ENCODE data around the gene NEDD9.

The NEDD9 gene

DNA sequence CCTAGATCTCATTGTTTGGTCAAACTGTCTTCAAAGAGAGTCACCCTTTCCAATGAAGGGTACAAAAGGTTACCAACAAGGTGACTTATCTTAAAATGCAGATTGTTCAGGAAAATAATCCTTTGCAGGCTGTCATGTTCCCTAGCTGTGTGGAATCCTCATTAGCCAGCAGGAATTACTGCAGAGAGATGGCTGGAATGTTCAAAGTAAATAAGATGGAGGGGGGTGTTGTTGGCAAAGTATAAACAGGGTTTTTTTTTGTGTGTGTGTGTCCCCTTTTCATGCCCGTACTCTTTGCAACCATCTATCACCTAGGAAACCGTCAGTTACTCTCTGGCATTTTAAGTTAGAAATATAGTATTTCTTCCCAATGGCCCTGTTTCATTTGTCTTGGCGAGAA is 6.5 kb downstream of the NEDD9 start:
- Histone ChIP-seq H3K27ac (no peak overlapping the region), H3K27me3 (ENCODE audit: insufficient read depth, low read depth, severe bottlenecking) (no peaks in the 10 kb centered on the region), H3K4me3 (ENCODE audit: low read depth, low read length) (no peak overlapping the region), H3K9me3 (ENCODE audit: severe bottlenecking) (no peaks in the 10 kb centered on the region), H3K36me3 (no peaks in the 10 kb centered on the region)
- DNase-seq = no peak
- TF ChIP-seq, protein P1, sequence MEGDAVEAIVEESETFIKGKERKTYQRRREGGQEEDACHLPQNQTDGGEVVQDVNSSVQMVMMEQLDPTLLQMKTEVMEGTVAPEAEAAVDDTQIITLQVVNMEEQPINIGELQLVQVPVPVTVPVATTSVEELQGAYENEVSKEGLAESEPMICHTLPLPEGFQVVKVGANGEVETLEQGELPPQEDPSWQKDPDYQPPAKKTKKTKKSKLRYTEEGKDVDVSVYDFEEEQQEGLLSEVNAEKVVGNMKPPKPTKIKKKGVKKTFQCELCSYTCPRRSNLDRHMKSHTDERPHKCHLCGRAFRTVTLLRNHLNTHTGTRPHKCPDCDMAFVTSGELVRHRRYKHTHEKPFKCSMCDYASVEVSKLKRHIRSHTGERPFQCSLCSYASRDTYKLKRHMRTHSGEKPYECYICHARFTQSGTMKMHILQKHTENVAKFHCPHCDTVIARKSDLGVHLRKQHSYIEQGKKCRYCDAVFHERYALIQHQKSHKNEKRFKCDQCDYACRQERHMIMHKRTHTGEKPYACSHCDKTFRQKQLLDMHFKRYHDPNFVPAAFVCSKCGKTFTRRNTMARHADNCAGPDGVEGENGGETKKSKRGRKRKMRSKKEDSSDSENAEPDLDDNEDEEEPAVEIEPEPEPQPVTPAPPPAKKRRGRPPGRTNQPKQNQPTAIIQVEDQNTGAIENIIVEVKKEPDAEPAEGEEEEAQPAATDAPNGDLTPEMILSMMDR (IDR thresholded peaks at IDR 0.05; ENCODE audit: low read depth, low read length) = no peak

DNA sequence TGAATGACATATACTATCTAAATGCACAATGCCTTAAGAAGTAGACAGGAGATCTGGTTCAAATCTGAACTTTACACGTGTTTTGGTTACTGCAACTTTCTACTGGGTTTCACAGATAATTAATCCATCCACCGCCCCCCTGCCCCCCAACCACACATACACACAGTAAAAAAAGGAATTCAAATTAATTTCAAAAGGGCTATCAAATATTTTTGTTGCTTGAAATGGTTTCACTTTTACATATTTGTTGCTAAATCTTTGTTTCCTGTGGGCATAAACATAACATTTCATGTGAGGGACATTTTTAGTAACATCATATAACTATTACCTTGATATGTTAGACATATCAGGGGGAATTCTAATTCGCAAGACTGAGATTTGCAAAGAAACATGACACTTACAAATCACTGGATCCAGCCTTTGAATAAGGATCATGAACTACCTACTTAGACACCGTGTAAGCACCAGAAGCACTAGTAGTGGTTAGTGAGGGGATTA is 7.5 kb downstream of the NEDD9 start:
- no peaks in the 10 kb centered on the region for H3K27me3 ChIP-seq (ENCODE audit: insufficient read depth, low read depth, severe bottlenecking)
- TF ChIP-seq, protein P1 (IDR thresholded peaks at IDR 0.05; ENCODE audit: low read depth, low read length) = no peak
- H3K9me3 ChIP-seq (ENCODE audit: severe bottlenecking) = no peaks in the 10 kb centered on the region
- H3K4me3 ChIP-seq (ENCODE audit: low read depth, low read length) = no peak overlapping the region
- no peak overlapping the region for H3K27ac ChIP-seq
- no peaks in the 10 kb centered on the region for H3K36me3 ChIP-seq
- DNase-seq = no peak

DNA sequence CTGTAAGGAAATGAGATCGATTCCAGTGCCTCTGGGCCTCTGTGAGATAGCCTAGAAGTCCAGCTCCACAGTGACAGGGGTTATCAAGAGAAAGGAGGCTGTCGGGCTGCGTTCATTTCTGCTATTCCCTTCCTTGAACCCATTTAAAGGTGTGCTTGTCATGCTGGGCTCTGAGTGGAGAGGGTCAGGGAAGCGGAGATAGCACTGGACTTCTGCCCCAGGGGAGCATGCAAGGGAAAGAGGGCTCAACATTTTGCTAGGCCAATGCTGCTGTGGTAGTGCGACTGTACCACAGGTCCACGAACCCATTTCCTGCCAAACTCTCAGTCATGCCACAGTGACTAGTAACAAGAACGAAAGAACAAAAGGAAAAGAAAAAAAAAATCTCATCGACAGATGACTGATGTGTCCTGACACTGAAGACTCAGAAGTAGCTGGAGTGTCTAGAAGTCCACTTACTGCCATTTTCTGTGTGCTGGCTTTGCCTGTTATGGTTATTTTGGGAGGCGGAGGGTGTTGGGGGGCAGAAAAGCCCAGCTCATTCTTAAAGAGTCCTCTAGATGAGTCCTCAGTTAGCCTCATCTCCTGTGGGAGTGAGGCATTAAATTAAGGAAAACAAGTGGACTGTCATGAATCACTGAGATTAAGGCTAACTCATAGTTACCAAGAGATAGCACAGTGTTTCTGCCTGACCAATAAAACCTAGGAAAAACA is 8.1 kb downstream of the NEDD9 start:
- no peaks in the 10 kb centered on the region for H3K27me3 ChIP-seq (ENCODE audit: insufficient read depth, low read depth, severe bottlenecking)
- no peaks in the 10 kb centered on the region for H3K9me3 ChIP-seq (ENCODE audit: severe bottlenecking)
- H3K27ac ChIP-seq = no peak overlapping the region
- TF ChIP-seq, protein P1 (IDR thresholded peaks at IDR 0.05; ENCODE audit: low read depth, low read length) = no peak
- H3K36me3 ChIP-seq = no peaks in the 10 kb centered on the region
- H3K4me3 ChIP-seq (ENCODE audit: low read depth, low read length) = no peak overlapping the region
- DNase-seq = no peak

DNA sequence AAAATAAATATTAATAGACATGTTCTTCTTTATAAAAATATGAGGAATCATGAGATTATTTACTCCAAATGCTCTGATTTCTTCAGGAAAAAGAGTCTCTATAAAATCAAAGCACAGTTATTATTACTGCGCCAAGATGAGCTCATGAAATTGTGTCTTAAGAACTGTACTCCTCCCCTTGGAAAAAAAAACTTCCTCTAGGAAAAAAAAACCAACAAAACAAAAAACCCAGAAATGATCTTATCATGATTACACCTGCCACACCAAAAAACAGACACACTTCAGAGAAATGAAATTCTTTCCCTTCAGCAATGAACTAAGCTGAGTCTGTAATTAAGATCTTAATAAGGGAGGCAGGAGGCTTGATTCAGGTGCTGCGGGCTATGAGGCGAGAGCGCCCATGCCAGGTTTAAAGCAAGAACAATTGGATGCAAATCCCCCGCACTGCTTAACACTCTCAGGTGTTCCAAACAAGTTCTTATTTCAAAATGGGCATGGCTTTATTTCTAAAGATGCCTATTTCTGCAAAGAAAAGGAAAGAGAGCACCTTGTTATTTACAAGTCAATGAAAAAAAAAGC is 9.1 kb downstream of the NEDD9 start:
- Histone ChIP-seq H3K4me3 (ENCODE audit: low read depth, low read length) (no peak overlapping the region), H3K36me3 (no peaks in the 10 kb centered on the region), H3K27ac (no peak overlapping the region), H3K27me3 (ENCODE audit: insufficient read depth, low read depth, severe bottlenecking) (no peaks in the 10 kb centered on the region), H3K9me3 (ENCODE audit: severe bottlenecking) (no peaks in the 10 kb centered on the region)
- TF ChIP-seq, protein P1 (IDR thresholded peaks at IDR 0.05; ENCODE audit: low read depth, low read length) = no peak
- no peak for DNase-seq

DNA sequence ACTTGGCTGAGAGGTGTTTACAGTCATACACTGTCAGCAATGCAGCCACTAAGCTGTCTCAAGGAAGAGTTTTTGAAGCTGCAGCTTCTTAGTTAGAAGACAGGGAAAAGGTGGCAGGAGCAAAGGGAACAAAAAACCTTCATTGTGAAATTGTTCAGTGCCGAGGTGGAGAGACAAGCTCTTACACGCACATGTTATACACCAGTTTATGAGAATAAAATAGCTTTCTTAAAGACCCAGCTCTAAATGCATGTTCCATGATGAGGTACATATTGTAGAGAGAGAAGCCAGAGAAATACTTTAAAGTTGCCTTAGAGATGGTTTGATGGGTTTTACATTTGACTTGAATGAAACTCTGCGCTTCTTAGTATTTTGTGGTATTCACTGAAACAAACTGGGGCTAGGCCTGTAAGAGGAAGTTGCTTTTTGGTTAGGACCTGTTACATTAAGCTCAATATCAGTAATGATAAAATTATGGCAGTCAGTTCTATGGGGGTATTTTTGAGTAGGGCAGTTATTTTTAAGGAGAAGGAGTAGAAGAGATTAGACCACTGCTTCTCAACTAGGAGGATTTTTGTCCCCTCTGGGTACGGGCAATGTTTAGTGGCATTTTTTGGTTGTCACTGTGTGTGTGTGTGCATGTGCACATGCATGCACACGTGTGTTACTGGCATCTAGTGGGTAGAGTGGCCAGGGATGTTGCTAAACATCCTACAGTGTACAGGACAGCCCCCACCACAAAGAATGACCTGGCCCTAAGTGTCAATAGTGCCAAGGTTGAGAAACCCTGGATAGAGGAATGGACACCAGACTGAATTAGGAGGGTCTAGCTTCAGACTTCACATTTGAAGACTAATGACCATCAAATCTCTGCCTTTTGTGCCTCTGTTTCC is 9.8 kb downstream of the NEDD9 start:
- no peaks in the 10 kb centered on the region for H3K9me3 ChIP-seq (ENCODE audit: severe bottlenecking)
- H3K27ac ChIP-seq = no peak overlapping the region
- no peak for DNase-seq
- H3K36me3 ChIP-seq = no peaks in the 10 kb centered on the region
- H3K4me3 ChIP-seq (ENCODE audit: low read depth, low read length) = no peak overlapping the region
- H3K27me3 ChIP-seq (ENCODE audit: insufficient read depth, low read depth, severe bottlenecking) = no peaks in the 10 kb centered on the region
- TF ChIP-seq, protein P1 (IDR thresholded peaks at IDR 0.05; ENCODE audit: low read depth, low read length) = no peak

All from WERI-Rb-1 (cell line).